Activated T-cell treated with anti-CD3 and anti-CD28 coated beads, Interleukin-2, amount 50 U/mL, for 72 hours (primary cell): ENCODE data around the gene SMIM15. TPM values are rescaled to one million over a fixed set of nuclear protein-coding genes. Genes with fewer than 3 reads are reported as not detected.

Experiments used
- ATAC-seq, 2 donors: fragments of 150-1000 bp; cut with Tn5 transposase; replicated peaks in 1 of 2; 2 replicates each; pipeline ENCODE4 v1.10.0; 2021; ENCODE audit warnings: moderate library complexity in 2 of 2, mild to moderate bottlenecking in 1 of 2
- DNase-seq, 2 donors: peaks; one replicate each; pipeline ENCODE4 v3.0.0; 2021 to 2022; ENCODE audit warnings: mixed read lengths in 1 of 2
- H3K27ac Mint-ChIP-seq: one replicate; pipeline ENCODE4 v1.8.0; 2022; ENCODE audit warnings: mild to moderate bottlenecking, moderate library complexity, mixed read lengths
- H3K27me3 Mint-ChIP-seq: one replicate; pipeline ENCODE4 v1.8.0; 2022; ENCODE audit warnings: low read depth, mixed read lengths
- H3K36me3 Mint-ChIP-seq, 2 donors: one replicate each; pipeline ENCODE4 v1.8.0; 2022; ENCODE audit warnings: mixed read lengths in 2 of 2, mild to moderate bottlenecking in 1 of 2; ENCODE audit not compliant: insufficient read depth in 2 of 2
- H3K4me1 Mint-ChIP-seq: one replicate; pipeline ENCODE4 v1.8.0; 2022; ENCODE audit warnings: low read depth, mixed read lengths
- H3K4me3 Mint-ChIP-seq, 2 donors: one replicate each; pipeline ENCODE4 v1.8.0; 2022; ENCODE audit warnings: mild to moderate bottlenecking in 2 of 2, mixed read lengths in 2 of 2, moderate library complexity in 2 of 2
- H3K9me3 Mint-ChIP-seq, 2 donors: one replicate each; pipeline ENCODE4 v1.8.0; 2022; ENCODE audit warnings: mixed read lengths in 2 of 2
- total RNA-seq, 2 donors: library from RNA; stranded (reverse); gene quantifications; one replicate each; pipeline ENCODE4 v1.2.3, GENCODE V29; 2022

Gene SMIM15
- total RNA-seq, 2 donors from 2014 or later, result 71.8 to 78.1 TPM

DNA sequence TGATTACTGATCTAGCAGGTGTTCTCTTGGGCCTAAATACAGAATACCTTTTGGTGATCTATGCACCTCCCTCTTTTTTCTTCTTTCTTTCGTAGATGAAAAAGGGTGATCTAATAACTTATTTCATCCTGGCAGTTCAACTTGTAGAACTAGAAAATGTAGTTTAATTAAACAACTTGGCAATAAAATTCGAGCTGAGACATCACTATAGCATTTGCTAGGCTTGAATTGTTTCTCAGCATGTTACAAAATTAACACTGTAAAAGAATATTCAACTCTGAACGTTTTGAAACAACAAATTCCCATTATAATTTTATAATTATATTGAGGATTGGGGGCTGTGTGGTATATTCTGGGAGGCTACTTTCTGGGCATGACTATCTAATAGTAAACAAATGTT lies 19.5 kb downstream of the SMIM15 start:
- Mint-ChIP-seq H3K36me3 (peaks cover 3 to 8% of the 10 kb centered on the region in 2 donors), H3K4me3 (no peak overlapping the region), H3K4me1 (no peaks in the 10 kb centered on the region), H3K27ac (no peak overlapping the region), H3K27me3 (no peaks in the 10 kb centered on the region), H3K9me3 (peaks cover 3 to 5% of the 10 kb centered on the region in 2 donors)
- ATAC-seq (no peak), DNase-seq (no peak)

DNA sequence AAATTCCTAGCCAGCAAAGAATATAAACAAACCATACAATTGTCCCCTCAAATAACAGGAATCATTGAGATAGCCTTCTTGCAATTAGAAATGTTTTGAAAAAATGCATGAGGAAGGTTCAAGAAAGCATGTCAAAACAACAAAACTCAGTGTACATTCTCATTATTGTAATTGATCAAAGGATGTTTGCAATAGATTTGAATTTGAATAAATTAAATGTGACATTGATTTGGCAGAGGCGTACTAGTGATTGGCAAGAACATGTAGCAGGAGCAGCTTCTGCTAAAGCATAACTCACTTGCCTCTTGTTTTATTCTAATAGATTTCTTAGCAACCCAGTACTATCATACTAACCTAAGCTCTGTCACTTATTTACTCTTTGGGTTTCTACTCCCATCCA lies 19.9 kb downstream of the SMIM15 start:
- Mint-ChIP-seq H3K4me1 (no peaks in the 10 kb centered on the region), H3K4me3 (no peak overlapping the region), H3K36me3 (peaks cover 3 to 8% of the 10 kb centered on the region in 2 donors), H3K9me3 (peaks cover 3 to 5% of the 10 kb centered on the region in 2 donors), H3K27ac (no peak overlapping the region), H3K27me3 (no peaks in the 10 kb centered on the region)
- ATAC-seq, result no peak
- no peak for DNase-seq

DNA sequence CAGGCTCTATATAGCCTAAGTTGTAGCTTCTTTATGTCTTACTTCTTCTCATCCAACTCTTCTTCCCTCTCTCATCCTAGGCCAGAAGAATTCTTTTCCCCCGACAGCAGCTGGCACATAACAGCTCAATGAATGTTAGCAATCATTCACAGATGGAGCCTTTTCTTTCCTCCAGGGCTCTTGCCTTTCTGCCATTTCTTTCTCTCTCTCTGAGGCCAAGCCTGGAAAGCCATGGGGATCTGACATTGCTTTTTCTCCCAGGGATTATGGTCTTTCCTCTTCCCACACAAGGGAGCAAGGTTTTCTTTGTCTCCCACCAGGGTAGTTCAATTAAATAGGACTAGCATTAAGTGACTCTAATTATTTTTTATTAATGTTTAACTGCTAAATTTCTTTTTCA lies 20.5 kb downstream of the SMIM15 start:
- peaks cover 3 to 4% of the 10 kb centered on the region in 2 donors for H3K9me3 Mint-ChIP-seq
- H3K4me3 Mint-ChIP-seq, result no peak overlapping the region
- H3K36me3 Mint-ChIP-seq, result peaks cover 3 to 6% of the 10 kb centered on the region in 2 donors
- H3K27me3 Mint-ChIP-seq, result no peaks in the 10 kb centered on the region
- no peaks in the 10 kb centered on the region for H3K4me1 Mint-ChIP-seq
- no peak overlapping the region for H3K27ac Mint-ChIP-seq
- no peak for DNase-seq
- ATAC-seq, result no peak

DNA sequence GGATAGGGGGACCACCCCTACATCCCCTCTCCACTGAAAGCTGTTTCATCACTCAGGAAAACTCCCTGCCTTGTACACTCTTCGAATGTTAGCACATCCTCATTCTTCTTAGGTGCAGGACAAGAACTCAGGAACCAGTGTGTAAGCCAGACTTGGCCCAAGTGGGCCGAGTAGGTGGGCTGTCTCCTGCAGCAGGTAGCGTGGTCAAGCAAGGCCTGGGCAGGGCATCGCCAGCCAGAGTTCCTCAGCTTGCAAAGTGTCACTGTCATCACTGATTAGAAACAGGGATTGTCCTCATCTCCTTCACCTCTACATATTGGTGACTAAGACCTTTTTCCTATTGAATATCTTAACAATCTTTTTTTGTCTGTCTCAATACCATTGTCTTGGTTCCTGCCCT lies 22.3 kb downstream of the SMIM15 start:
- Mint-ChIP-seq H3K27me3 (no peaks in the 10 kb centered on the region), H3K4me1 (no peaks in the 10 kb centered on the region), H3K27ac (no peak overlapping the region), H3K36me3 (peaks cover 0 to 2% of the 10 kb centered on the region in 2 donors), H3K9me3 (no peaks in the 10 kb centered on the region), H3K4me3 (no peak overlapping the region)
- DNase-seq, result no peak
- ATAC-seq, result no peak

DNA sequence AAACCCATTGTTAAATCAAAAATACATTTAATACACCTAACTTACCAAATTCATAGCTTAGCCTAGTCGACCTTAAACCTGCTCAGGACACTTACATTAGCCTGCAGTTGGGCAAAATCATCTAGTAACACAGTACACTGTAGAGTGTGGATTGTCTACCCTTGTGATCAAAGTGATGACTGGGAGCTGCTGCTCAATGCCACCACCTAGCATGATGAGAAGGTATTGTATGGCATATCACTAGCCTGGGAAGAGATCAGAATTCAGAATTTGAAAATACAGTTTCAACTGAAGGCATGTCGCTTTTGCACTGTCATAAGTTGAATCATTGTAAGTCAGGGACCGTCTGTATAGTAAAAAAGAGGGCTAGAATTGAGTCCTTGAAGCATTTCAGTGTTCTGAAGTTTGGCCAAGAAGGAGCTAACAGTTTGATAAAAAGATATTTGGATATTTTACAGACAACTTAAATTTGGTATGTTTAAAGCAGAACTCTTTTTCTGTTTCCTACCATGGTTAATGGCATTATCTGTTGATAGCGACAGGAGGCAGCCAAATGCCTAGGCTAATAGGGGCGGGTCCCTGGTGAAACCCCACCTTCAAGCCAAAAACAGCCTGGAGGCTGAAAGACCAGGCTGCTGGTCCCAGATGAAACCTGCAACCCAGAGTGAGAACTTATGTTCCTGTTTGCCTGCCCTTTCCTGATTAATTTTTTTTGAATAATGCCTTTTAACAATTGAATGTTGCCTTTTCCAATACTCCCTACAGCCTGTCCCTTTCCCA lies 23.0 kb downstream of the SMIM15 start:
- ATAC-seq, result peak in 1 of 2 donors; percentile 33

DNA sequence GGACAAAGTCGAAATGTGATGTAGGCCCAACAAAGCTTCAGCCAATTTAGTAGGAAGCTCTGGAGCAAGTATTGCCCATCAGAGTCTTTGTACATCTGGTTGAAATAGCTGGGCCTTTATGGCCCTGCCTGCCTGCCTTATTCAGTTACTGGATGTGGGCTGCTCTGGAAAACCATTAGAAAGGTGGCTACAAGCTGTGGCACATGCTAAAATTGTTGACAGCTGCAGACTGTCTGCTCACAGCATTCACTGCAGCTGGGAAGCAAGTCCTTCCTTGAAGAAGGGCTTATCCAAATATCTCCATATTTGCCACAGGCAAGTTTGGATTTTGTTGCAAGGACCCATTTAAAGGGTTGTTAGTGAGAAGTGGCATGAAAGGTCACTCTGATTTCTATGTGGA lies 24.4 kb downstream of the SMIM15 start:
- ATAC-seq (no peak), DNase-seq (no peak)
- no peak overlapping the region for H3K4me3 Mint-ChIP-seq
- H3K27ac Mint-ChIP-seq, result no peak overlapping the region
- peaks cover 0 to 2% of the 10 kb centered on the region in 2 donors for H3K36me3 Mint-ChIP-seq
- H3K4me1 Mint-ChIP-seq, result no peaks in the 10 kb centered on the region
- H3K27me3 Mint-ChIP-seq, result no peaks in the 10 kb centered on the region
- peaks cover 0 to 1% of the 10 kb centered on the region in 2 donors for H3K9me3 Mint-ChIP-seq

More for the DNA sequence above, 23.0 kb downstream of the SMIM15 start:
- peaks cover 0 to 2% of the 10 kb centered on the region in 2 donors for H3K36me3 Mint-ChIP-seq
- H3K9me3 Mint-ChIP-seq, result no peaks in the 10 kb centered on the region
- no peaks in the 10 kb centered on the region for H3K27me3 Mint-ChIP-seq
- no peak overlapping the region for H3K4me3 Mint-ChIP-seq
- H3K4me1 Mint-ChIP-seq, result no peaks in the 10 kb centered on the region
- no peak overlapping the region for H3K27ac Mint-ChIP-seq
- no peak for DNase-seq

DNA sequence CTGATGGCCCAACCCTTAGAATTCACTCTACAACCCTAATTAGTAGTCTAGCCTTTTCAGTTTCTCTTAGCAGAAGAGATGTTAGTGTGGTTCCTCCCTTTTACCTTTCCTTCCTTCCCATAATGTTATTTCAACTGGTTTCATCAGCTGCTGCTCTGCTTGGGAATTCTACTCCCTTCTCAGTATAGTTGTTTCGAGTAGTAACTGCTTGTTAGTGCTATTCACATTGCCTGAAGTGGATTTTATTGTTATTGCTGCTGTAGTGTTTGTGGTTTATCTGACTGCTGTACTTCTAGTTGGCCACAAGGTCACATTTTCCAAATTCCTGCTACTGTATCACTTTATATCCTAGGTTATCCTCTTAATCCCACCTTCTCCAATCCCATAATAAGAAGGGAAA lies 29.7 kb downstream of the SMIM15 start:
- no peak overlapping the region for H3K4me3 Mint-ChIP-seq
- H3K27me3 Mint-ChIP-seq, result no peaks in the 10 kb centered on the region

DNA sequence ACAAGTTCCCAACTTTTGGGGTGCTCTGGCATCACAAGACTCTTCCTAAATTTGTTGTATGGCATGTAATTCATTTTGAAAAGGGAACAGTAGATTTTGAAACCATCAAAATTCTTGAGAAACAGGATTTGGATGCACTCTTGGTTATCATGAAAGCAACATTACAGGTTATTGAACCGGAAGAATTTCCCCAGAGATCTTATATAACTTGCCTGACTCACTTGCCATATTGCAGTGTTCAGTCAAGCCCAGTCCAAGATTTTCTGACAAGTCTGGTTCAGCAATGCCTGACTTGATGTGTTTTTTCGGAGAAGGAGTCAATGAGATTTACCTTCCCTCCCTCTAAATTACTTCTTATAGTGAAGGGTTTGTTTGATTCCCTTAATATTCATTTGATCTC lies 32.0 kb downstream of the SMIM15 start:
- Mint-ChIP-seq H3K27ac (no peak overlapping the region), H3K9me3 (peaks cover 5 to 6% of the 10 kb centered on the region in 2 donors), H3K4me1 (no peaks in the 10 kb centered on the region), H3K4me3 (no peak overlapping the region), H3K36me3 (peaks cover 2 to 5% of the 10 kb centered on the region in 2 donors), H3K27me3 (no peaks in the 10 kb centered on the region)
- DNase-seq (no peak), ATAC-seq (no peak)

More for the DNA sequence above, 29.7 kb downstream of the SMIM15 start:
- no peak for DNase-seq
- Mint-ChIP-seq H3K27ac (no peak overlapping the region), H3K4me1 (no peaks in the 10 kb centered on the region), H3K36me3 (no peaks in the 10 kb centered on the region), H3K9me3 (peaks cover 3 to 4% of the 10 kb centered on the region in 2 donors)
- no peak for ATAC-seq

DNA sequence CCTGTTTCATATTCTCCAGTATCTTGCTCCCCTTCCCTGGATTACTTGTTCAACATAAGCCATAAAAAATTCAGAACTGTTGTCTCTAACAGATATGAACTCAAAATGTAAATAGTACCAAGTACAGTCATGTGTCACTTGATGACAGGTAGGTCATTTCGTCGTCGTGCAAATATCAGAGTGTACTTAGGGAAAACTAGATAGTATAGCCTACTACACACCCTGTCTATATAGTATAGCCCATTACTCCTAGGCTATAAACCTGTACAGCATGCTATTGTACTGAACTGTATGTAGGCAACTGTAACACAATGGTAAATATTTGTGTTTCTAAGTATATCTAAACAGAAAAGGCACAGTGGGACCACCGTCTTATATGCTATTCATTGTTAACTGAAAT lies 39.1 kb downstream of the SMIM15 start:
- Mint-ChIP-seq H3K27ac (no peak overlapping the region), H3K9me3 (peaks cover 4% of the 10 kb centered on the region in 2 donors), H3K36me3 (peaks cover 2 to 10% of the 10 kb centered on the region in 2 donors), H3K4me1 (no peaks in the 10 kb centered on the region), H3K4me3 (no peak overlapping the region), H3K27me3 (no peaks in the 10 kb centered on the region)
- ATAC-seq (no peak), DNase-seq (no peak)

DNA sequence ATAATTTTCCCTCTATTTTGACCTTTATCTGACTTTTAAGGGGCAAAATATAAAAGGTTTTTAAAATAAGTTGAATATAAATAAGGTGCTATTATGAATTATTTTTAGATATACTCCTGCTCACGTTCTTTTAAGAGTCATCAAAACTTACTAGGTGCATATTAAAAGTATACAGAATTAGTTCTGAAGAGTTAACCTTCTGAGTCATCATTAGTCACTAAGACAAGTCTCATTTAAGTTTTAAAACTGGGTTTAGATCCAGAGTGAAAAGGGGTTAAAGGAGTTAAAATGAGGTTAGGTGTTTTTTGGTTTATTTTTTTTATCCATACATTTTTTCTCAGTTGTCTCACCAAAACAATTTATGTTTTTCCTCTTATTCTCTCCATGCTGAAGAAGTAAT lies 41.7 kb downstream of the SMIM15 start:
- no peaks in the 10 kb centered on the region for H3K4me1 Mint-ChIP-seq
- H3K27ac Mint-ChIP-seq, result no peak overlapping the region
- H3K4me3 Mint-ChIP-seq, result no peak overlapping the region
- H3K36me3 Mint-ChIP-seq, result peaks cover 0 to 5% of the 10 kb centered on the region in 2 donors
- peaks cover 0 to 1% of the 10 kb centered on the region in 2 donors for H3K9me3 Mint-ChIP-seq
- H3K27me3 Mint-ChIP-seq, result no peaks in the 10 kb centered on the region
- no peak for DNase-seq
- no peak for ATAC-seq

DNA sequence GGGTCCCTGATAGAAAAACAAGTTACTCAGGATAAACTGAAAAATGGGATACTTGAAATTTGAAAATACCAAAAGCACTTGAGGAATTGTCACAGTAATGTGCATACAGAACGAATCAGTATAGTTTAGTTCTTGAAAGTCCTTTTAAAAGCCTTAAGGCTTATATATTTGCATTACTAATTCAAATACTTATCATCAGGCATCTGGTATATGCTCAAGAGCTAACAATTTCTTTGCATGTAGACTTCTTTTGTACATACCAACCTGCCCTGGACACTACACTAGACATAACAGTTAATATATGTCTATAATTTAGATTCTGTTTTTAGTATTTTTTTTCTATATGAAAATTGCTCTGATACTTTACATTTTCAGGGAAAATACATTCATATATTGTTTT lies 43.2 kb downstream of the SMIM15 start:
- peaks cover 4 to 8% of the 10 kb centered on the region in 2 donors for H3K36me3 Mint-ChIP-seq
- ATAC-seq (no peak), DNase-seq (no peak)
- peaks cover 0 to 6% of the 10 kb centered on the region in 2 donors for H3K9me3 Mint-ChIP-seq
- no peaks in the 10 kb centered on the region for H3K27me3 Mint-ChIP-seq
- H3K4me3 Mint-ChIP-seq, result no peak overlapping the region
- no peak overlapping the region for H3K27ac Mint-ChIP-seq
- no peaks in the 10 kb centered on the region for H3K4me1 Mint-ChIP-seq

DNA sequence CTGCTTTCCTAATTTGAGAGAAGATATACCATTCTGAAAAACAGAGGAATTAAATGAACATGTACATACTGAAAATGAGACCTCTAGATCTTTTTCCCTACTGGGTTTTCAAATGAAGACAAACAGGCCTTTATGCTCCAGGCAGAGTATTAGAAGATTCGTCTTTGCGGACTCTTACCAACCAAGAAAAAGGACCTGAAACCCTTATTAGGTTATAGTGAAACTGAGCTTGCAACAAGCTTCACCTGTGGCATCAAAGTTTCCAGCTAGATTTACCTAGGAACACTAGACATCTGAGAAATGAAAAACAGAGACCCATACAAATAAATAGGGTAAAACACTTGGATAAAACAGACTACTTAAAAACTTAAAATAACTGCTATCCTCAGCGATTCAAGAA lies 46.3 kb downstream of the SMIM15 start:
- H3K27me3 Mint-ChIP-seq, result no peaks in the 10 kb centered on the region
- no peak overlapping the region for H3K4me3 Mint-ChIP-seq
- no peaks in the 10 kb centered on the region for H3K4me1 Mint-ChIP-seq
- H3K9me3 Mint-ChIP-seq, result peaks cover 8 to 10% of the 10 kb centered on the region in 2 donors
- H3K27ac Mint-ChIP-seq, result no peak overlapping the region
- DNase-seq (no peak), ATAC-seq (no peak)
- H3K36me3 Mint-ChIP-seq, result peaks cover 10 to 19% of the 10 kb centered on the region in 2 donors

DNA sequence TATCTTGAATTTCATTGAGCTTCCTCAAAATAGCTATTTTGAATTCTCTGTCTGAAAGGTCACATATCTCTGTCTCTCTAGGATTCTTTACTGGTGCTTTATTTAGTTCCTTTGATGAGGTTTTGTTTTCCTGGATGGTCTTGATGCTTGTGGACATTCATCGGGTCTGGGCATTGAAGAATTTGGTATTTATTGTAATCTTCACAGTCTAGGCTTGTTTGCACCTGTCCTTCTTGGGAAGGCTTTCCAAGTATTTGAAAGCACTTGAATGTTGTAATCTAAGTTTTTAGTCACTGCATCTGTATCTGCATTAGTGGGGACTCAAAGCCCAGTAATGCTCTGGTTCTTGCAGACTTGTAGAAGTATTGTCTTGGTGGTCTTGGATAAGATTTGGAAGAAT lies 47.8 kb downstream of the SMIM15 start:
- Mint-ChIP-seq H3K27me3 (no peaks in the 10 kb centered on the region), H3K36me3 (peaks cover 10 to 19% of the 10 kb centered on the region in 2 donors), H3K9me3 (peaks cover 10 to 12% of the 10 kb centered on the region in 2 donors), H3K4me3 (no peak overlapping the region), H3K4me1 (no peaks in the 10 kb centered on the region), H3K27ac (no peak overlapping the region)
- DNase-seq, result no peak
- no peak for ATAC-seq
